GM19043 (cell line): ENCODE data around the gene COL17A1.

Source experiments
- ATAC-seq: cut with Tn5 transposase; IDR thresholded peaks from one replicate; pipeline ENCODE4 v1.9.1; 2021; ENCODE audit warnings: low read depth; ENCODE audit not compliant: unreplicated experiment

COL17A1 gene

GRCh38 chr10:104034401-104035193 is 51.1 kb downstream of the COL17A1 start:
- ATAC-seq: no peak

- ATAC-seq: no peak
Observed at GRCh38 chr10:104033966-104034365, 51.7 kb downstream of the COL17A1 start.

GRCh38 chr10:104033401-104033930 is 52.2 kb downstream of the COL17A1 start:
- ATAC-seq: no peak

DNA sequence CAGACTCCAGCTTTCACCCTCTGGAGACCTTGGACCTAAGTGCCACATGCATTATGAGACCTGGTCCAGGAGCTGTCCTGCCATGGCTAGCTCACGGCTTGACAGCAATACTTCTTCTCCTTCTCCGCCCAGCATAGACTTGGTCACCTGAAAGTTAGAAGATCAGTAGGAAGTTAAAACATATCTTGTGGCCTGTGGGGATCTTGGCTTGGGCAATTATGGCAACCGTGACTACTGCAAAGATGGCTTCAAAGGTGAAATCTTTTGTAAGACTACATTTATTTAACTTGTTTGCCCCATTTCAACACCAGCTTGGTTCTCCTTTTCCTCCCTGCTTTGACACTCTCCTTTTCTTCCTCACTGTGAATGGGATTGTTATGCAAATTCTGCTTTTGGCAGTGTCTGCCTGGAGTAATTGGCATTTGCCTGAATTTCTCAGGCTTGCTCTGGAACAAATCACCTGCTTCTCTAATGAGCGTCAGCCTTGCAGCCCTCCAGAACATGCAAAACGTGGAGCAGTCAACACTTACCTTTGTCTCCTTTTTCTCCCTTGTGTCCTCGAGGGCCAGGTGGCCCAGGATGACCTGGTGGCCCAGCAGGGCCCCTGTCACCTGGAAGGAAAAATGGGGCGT is 53.4 kb downstream of the COL17A1 start:
- ATAC-seq: no peak

DNA sequence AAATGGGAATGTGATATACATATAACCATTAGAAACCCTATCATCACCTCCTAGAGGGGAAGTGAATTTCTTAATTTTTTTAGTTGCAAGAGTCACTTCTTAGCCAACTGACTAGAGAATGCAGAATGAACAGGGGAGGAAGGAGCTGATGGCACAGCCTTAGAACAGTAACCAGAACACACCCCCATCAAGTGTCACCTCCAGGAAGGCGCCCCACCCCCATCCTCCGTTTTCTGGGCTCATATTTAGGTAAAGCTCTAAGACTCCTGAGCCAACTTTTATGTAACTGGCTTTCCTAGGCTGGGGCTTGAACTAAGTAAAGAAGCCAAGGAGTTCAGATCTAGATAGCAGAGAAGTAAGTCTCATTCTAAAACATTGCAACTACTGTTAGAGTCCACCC is 54.0 kb downstream of the COL17A1 start:
- no peak for ATAC-seq

GRCh38 chr10:104029521-104029860 is 56.2 kb downstream of the COL17A1 start:
- ATAC-seq: no peak

DNA sequence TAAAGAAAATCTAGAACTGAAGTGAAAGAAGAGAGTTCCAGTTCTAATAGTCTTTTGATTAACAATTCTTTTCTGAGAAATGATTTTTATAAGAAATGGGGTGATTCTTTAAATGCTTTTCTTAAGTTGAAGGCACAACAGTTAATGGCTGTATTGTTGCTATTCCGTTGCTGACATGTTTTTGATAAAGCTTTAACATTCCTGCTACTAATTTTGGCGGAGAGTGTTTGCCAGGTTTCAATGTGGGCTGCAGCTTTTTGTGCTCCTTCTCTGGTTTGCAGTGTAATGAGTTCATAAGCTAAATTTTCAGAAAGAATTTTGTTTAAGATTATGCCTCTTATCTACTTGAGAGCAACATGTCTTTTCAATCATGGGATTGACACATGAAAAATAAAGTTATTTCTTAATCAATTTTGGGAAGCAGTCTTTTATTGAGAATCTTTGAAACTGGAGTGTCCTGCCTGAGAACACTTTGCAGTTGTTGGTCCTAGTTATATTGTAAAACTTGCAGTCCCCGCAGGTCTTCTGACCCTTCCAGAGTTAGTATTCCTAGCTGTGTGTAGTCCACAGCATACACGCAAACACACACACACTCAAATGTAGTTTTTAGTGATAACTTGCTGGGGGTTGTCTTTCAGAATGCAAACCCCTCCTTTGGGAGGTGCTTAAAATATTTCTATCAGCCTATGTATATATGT is 56.7 kb downstream of the COL17A1 start:
- no peak for ATAC-seq

- no peak for ATAC-seq
Observed at GRCh38 chr10:104028146-104028545, 57.5 kb downstream of the COL17A1 start.

GRCh38 chr10:104026762-104027161 is 58.9 kb downstream of the COL17A1 start:
- ATAC-seq: no peak

DNA sequence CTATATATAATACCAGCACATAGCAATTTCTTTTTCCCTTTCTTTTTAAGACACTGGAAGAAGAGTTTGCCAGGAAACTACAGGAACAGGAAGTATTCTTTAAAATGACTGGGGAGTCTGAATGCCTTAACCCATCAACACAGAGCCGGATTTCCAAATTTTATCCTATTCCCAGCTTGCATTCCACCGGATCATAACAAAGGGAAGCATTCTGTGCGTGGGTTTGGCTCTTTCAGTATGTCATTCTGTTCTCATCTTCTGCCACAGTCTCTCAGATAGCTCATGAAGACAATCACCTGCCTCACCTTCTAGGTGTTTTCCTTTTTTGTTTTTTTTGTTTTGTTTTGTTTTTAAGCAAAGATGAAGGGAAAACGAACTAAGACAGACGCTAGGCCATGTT is 60.2 kb downstream of the COL17A1 start:
- ATAC-seq: no peak

DNA sequence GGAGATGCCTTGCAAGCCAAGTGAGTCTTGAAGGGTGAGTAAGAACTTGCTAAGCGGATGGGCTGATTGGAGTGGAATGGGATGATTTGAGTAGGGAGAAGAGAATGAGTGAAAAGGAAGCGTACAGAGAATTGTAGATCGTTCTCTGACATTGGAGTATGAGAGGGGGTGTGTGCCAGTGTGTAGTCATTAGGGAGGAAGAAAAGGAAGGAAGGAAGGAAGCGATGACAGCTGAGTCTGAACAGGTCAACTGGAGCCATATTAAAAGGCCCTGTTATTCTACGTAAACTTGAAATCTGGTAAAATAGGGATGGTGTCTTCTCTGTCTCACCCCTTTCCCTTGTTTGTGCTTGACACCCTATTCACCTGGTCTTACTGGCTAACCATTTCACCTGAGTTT is 63.7 kb downstream of the COL17A1 start:
- no peak for ATAC-seq

GRCh38 chr10:104021246-104021645 is 64.4 kb downstream of the COL17A1 start:
- ATAC-seq: no peak

DNA sequence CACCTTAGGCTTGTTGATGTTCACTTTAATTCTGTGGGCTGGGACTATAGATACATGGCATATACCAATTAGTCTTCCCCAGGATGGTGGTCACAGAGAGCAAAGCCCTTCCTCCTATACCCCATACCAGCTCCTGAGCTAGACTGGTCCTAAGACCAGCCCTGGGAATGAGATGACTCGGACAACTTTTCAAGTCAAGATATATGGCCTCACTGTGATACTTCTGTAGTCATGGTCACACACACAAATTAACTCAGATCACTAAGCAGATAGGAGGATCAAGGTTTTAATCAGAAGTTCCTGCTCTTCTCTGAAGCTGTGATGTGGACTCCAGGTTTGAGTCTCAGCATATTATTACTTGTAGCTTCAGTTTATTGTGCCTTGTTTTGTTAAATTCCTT is 65.7 kb downstream of the COL17A1 start:
- ATAC-seq: no peak

GRCh38 chr10:104018471-104018870 is 67.2 kb downstream of the COL17A1 start:
- ATAC-seq: no peak

DNA sequence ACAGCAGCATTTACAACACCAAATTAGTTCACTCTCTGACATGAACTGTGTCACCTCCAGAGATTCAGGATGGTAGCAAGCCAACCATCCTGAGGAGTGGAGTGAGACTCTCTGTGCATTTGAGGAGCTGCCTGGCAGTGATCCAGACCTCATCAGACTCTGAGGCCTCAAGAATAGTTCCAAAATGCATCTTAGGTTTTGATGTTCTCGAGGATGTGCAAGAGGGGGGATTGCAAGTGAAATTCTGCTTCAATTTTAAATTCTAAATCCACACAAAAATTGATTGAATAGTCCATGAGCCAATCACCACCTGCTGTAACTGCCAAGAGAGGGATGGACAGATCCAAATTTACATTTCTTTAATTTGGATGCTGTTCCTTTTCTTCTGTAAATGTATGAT is 69.0 kb downstream of the COL17A1 start:
- no peak for ATAC-seq

GRCh38 chr10:104014176-104014575 is 71.5 kb downstream of the COL17A1 start:
- ATAC-seq: no peak

- ATAC-seq: no peak
Observed at GRCh38 chr10:104013489-104013888, 72.2 kb downstream of the COL17A1 start.

- no peak for ATAC-seq
Observed at GRCh38 chr10:104011904-104012303, 73.8 kb downstream of the COL17A1 start.

GRCh38 chr10:104005172-104005863 is 80.4 kb downstream of the COL17A1 start:
- ATAC-seq: no peak

DNA sequence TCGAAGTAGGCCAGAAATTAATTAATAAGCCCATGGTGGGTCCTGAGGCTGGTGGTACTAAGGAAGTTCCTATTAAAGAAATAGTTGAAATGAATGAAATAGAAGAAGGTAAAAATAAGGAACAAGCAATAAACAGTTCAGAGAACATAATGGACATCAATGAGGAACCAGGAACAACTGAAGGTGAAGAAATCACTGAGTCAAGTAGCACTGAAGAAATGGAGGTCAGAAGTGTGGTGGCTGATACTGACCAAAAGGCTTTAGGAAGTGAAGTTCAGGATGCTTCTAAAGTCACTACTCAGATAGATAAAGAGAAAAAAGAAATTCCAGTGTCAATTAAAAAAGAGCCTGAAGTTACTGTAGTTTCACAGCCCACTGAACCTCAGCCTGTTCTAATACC is 82.8 kb downstream of the COL17A1 start:
- ATAC-seq: no peak

DNA sequence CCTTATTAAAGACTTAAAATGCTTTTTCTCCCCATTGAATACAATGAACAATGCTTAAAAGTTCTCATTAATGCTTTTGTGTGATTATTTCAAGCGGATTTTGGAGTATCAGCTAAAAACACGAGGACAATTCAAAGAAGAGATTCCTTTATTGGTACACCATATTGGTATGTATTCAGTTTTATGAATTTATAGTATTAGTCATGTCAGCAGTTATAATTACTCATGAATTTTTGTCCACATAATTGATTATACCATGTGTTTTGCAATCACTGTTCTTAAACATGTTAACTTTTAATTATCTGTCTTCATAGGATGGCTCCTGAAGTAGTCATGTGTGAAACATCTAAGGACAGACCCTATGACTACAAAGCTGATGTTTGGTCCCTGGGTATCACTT is 86.9 kb downstream of the COL17A1 start:
- ATAC-seq: no peak
